ENCODE measurements around the gene MRPL19.

GRCh38 chr2:75722687-75723086 lies 76.1 kb downstream of the MRPL19 start:
- no peak for TF ChIP-seq CTCF (IDR thresholded peaks at IDR 0.05)
- no peak for TF ChIP-seq POLR2A (IDR thresholded peaks at IDR 0.05)

Data from adrenal gland (tissue), 5 donors.